ENCODE data around the gene TFR2. TPM values are rescaled to one million over a fixed set of nuclear protein-coding genes. Genes with fewer than 3 reads are reported as not detected.

Gene TFR2
- total RNA-seq, 1 donor from 2014 or later = 0.35 TPM

DNA sequence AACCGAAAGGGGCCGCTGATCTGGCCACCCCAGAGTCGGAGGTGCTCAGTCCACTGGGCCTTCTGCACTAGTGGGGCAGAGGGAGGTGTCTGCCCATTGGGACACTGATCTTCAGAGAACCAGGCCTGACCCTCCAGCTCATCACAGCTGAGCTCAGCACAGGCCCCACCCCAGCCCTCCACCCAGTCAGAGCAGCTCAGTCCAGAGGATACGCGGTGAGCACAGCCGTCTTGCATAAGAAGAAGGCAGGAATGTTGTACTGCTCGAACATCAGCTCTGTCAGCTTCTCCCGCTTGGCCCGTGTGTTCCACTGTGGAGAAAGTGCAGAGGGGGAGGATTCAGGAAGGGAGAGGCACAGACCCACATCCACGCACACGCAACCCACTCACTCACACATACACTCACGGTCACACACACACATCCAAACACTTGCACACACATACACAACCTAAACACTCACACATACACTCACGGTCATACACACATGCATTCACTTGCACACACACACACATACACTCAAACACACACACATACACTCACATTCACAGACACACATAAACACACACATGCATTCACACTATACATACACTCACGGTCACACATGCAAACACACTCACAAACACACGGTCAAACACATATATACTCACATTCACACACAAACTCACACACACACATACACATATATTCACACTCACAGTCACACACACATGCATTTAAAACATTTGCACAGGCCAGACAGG lies 8.6 kb upstream of the TFR2 start:
- H3K4me3 ChIP-seq = no peak overlapping the region
- intact Hi-C loops (cut with DNase I) = no loop called here
- no peaks in the 10 kb centered on the region for H3K4me1 ChIP-seq
- TF ChIP-seq, protein P1, sequence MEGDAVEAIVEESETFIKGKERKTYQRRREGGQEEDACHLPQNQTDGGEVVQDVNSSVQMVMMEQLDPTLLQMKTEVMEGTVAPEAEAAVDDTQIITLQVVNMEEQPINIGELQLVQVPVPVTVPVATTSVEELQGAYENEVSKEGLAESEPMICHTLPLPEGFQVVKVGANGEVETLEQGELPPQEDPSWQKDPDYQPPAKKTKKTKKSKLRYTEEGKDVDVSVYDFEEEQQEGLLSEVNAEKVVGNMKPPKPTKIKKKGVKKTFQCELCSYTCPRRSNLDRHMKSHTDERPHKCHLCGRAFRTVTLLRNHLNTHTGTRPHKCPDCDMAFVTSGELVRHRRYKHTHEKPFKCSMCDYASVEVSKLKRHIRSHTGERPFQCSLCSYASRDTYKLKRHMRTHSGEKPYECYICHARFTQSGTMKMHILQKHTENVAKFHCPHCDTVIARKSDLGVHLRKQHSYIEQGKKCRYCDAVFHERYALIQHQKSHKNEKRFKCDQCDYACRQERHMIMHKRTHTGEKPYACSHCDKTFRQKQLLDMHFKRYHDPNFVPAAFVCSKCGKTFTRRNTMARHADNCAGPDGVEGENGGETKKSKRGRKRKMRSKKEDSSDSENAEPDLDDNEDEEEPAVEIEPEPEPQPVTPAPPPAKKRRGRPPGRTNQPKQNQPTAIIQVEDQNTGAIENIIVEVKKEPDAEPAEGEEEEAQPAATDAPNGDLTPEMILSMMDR (IDR thresholded peaks at IDR 0.05) = no peak
- H3K9me3 ChIP-seq = no peaks in the 10 kb centered on the region
- DNase-seq (no peak), ATAC-seq (peak in 1 of 2 donors; percentile 26)
- H3K36me3 ChIP-seq = no peaks in the 10 kb centered on the region
- H3K27me3 ChIP-seq (ENCODE audit: low read depth) = peaks cover 43% of the 10 kb centered on the region
- no peak overlapping the region for H3K27ac ChIP-seq

DNA sequence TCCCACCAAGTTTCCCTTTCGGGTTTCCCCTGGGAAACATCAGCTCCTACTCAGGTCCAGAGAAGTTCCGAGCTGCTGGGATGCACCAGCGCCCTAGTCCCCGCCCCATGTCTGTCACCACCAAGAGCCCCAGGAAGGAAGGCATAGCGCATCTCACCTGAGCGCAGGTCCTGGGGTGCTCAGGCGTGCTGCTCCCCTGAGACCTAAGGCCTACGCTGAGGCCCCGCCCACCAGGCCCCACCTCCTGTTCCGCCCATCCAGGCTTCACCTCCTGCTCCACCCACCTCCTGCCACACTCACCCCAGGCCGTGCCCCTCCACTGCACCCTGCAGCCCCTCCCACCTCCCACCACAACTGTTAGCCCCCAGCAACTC lies 1.2 kb upstream of the TFR2 start:
- Histone ChIP-seq H3K4me1 (no peaks in the 10 kb centered on the region), H3K27me3 (ENCODE audit: low read depth) (peaks cover 33% of the 10 kb centered on the region), H3K9me3 (no peaks in the 10 kb centered on the region), H3K36me3 (no peaks in the 10 kb centered on the region), H3K27ac (no peak overlapping the region), H3K4me3 (no peak overlapping the region)
- ATAC-seq = peak; percentile 31 to 33
- no peak for DNase-seq
- TF ChIP-seq, protein P1 (IDR thresholded peaks at IDR 0.05) = no peak
- intact Hi-C loops (cut with DNase I) = no loop called here

DNA sequence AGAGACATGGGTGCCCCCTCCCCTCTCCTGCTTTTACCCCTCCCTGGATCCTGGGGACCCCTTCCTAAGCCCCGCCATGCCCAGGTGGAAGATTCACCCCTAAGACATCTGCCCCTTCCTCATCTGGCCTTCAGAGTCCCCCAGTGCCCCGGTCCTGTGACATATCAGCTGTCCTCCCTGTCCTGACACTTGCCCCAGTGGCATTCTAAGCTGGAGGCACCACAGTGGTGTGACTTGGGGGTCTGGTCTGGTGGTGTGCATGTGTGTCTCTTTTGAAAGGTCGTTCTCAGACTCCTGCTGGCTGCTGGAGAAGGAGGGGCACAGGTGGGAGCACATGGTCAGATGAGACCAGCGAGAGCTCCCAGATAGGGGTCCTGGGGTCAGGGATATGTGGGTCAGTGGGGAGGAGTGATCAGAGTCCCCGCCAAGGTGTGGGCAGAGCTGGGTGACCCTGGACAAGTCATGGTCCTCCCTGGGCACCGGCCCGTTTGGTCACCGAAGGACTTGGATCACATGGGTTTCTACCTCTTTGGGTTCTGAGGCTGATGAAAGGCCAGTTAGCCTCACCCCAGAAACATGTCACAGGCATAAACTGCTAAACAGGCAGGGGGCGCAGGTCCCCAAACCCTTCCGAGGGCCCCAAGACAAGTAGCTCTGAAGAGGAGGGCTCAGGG lies 645 bp upstream of the TFR2 start:
- Histone ChIP-seq H3K36me3 (no peaks in the 10 kb centered on the region), H3K27ac (no peak overlapping the region), H3K4me1 (no peaks in the 10 kb centered on the region), H3K9me3 (no peaks in the 10 kb centered on the region), H3K4me3 (no peak overlapping the region), H3K27me3 (ENCODE audit: low read depth) (peaks cover 28% of the 10 kb centered on the region)
- intact Hi-C loops (cut with DNase I) = no loop called here
- TF ChIP-seq, protein P1 (IDR thresholded peaks at IDR 0.05) = no peak
- ATAC-seq (no peak), DNase-seq (no peak)

DNA sequence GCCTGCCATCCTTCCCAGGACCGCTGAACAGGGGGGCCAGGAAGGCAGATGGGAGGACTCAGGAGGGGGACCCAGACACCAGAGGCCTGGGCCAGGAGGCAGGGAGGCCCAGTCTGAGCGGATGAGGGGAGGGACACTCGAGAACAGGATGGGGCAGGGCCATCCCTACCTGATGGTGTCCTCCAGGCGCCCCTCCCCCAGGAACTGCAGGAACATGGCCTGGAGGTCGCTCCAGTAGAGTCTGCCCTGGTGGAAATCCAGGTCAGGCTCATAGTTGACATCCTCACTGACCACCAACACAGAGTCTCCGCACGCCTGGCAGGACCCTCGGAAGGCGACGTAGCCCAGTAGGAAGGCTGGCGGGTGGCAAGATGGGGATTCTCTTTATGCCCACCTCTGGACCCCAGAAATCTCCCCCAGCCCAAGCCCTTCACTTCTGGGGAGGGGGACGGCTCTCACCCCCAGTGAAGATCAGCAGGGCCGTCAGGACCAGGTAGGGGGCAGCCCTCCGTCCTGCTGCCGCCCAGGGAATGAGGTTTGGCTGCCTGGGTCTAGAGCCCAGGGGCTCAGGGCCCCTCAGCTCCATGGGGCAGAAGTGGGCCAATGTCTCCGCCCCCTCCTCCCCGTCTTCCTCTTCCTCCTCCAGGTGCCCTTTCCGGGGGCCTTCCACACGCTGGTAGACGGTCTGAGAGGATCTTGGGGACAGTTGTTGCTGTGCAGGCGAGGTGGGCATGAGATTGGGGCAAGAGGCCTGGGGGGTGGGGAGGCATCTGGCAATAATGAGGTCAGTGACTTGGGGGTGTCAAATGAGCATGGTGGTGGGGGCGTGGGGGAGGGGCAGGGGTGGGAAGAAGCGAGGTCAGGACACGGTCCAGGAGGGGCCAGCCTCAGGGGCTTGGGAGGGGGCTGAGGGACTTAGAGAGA lies 573 bp downstream of the TFR2 start:
- Histone ChIP-seq H3K27ac (no peak overlapping the region), H3K4me3 (no peak overlapping the region), H3K36me3 (no peaks in the 10 kb centered on the region), H3K27me3 (ENCODE audit: low read depth) (peaks cover 28% of the 10 kb centered on the region), H3K4me1 (no peaks in the 10 kb centered on the region), H3K9me3 (no peaks in the 10 kb centered on the region)
- TF ChIP-seq, protein P1 (IDR thresholded peaks at IDR 0.05) = no peak
- intact Hi-C loops (cut with DNase I) = no loop called here
- no peak for ATAC-seq
- no peak for DNase-seq

DNA sequence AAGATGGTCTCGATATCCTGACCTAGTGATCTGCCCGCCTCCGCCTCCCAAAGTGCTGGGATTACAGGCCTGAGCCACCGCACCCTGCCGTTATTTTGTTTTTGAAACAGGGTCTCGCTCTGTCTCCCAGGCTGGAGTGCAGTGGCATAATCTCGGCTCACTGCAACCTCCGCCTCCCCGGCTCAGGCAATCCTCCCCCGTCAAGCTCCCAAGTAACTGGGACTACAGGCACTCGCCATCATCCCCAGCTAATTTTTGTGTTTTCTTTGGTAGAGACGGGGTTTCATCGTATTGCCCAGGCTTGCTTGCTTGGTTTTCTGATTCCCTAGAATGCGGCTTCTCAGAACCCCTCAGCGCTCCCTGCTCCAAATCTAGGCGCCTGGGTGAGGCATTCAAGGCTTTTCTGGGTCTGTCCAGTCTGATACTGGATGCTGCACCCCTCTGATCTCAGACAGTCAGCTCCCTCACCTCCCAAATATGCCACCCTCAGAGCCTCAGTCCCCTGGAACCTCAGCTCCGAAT lies 1.3 kb downstream of the TFR2 start:
- no peak overlapping the region for H3K27ac ChIP-seq
- H3K4me1 ChIP-seq = no peaks in the 10 kb centered on the region
- peaks cover 26% of the 10 kb centered on the region for H3K27me3 ChIP-seq (ENCODE audit: low read depth)
- TF ChIP-seq, protein P1 (IDR thresholded peaks at IDR 0.05) = no peak
- no peaks in the 10 kb centered on the region for H3K9me3 ChIP-seq
- DNase-seq (no peak), ATAC-seq (no peak)
- H3K36me3 ChIP-seq = no peaks in the 10 kb centered on the region
- H3K4me3 ChIP-seq = no peak overlapping the region
- intact Hi-C loops (cut with DNase I) = no loop called here

Measured in lower lobe of right lung (tissue), 2 donors.